Cardiac muscle cell (in vitro differentiated cells and primary cell): ENCODE measurements around the gene DIPK1A. TPM values are rescaled to one million over a fixed set of nuclear protein-coding genes. Genes with fewer than 3 reads are reported as not detected.

ENCODE experiments used
- DNase-seq, 2 donors: peaks; one replicate each; pipeline versions ENCODE4 v3.0.0 to v3.0.0-alpha.2; 2010 to 2017; ENCODE audit warnings: low read depth in 1 of 2, low spot score in 1 of 2
- H3K27ac ChIP-seq: fragments of 200-600 bp; sonication (generic); 2 replicates; pipeline ENCODE4 v1.5.1; 2016
- H3K27me3 ChIP-seq: fragments of 200-600 bp; sonication (generic); 2 replicates; pipeline ENCODE4 v1.6.0; 2016; ENCODE audit warnings: control low read depth
- H3K36me3 ChIP-seq: fragments of 200-600 bp; sonication (generic); 2 replicates; pipeline ENCODE4 v1.5.1; 2016; ENCODE audit warnings: control low read depth
- H3K4me1 ChIP-seq: fragments of 200-600 bp; sonication (generic); 2 replicates; pipeline ENCODE4 v1.8.1; 2017; ENCODE audit warnings: low read depth, mild to moderate bottlenecking, mixed run types
- H3K4me3 ChIP-seq: fragments of 200-600 bp; sonication (generic); 2 replicates; pipeline ENCODE4 v1.5.1; 2016; ENCODE audit warnings: mild to moderate bottlenecking
- H3K9me3 ChIP-seq: fragments of 200-600 bp; sonication (generic); 2 replicates; pipeline ENCODE4 v1.5.1; 2017; ENCODE audit warnings: low read depth, mild to moderate bottlenecking, control low read depth
- polyA plus RNA-seq: library from polyadenylated mRNA; unstranded; fragments of >200 nt; fragmentation: Nextera tagmentation; extraction: Ambion mirVana; gene quantifications from 2 replicates; pipeline ENCODE4 v1.2.1, GENCODE V29; 2016
- total RNA-seq: library from RNA; depleted of rRNA; stranded (reverse); fragments of >200 nt; gene quantifications from 2 replicates; pipeline ENCODE4 v1.2.3, GENCODE V29; 2016
- TF ChIP-seq, protein P1 (sequence below): IDR thresholded peaks from 2 replicates; pipeline ENCODE4 v1.5.1; 2012; ENCODE audit warnings: low read depth, mild to moderate bottlenecking, low read length

DIPK1A gene
- total and polyA plus RNA-seq, 2 experiments from 2014 or later = 7.7 to 16.6 TPM

- no peak for DNase-seq
- H3K9me3 ChIP-seq = no peaks in the 10 kb centered on the region
- no peak overlapping the region for H3K4me3 ChIP-seq
- H3K36me3 ChIP-seq = peaks cover 62% of the 10 kb centered on the region
- H3K4me1 ChIP-seq = no peaks in the 10 kb centered on the region
- TF ChIP-seq, protein P1, sequence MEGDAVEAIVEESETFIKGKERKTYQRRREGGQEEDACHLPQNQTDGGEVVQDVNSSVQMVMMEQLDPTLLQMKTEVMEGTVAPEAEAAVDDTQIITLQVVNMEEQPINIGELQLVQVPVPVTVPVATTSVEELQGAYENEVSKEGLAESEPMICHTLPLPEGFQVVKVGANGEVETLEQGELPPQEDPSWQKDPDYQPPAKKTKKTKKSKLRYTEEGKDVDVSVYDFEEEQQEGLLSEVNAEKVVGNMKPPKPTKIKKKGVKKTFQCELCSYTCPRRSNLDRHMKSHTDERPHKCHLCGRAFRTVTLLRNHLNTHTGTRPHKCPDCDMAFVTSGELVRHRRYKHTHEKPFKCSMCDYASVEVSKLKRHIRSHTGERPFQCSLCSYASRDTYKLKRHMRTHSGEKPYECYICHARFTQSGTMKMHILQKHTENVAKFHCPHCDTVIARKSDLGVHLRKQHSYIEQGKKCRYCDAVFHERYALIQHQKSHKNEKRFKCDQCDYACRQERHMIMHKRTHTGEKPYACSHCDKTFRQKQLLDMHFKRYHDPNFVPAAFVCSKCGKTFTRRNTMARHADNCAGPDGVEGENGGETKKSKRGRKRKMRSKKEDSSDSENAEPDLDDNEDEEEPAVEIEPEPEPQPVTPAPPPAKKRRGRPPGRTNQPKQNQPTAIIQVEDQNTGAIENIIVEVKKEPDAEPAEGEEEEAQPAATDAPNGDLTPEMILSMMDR = no peak
- no peaks in the 10 kb centered on the region for H3K27me3 ChIP-seq
- peak overlapping the region; percentile 27 for H3K27ac ChIP-seq
Observed at GRCh38 chr1:92843046-92843423, 118.2 kb downstream of the DIPK1A start.

GRCh38 chr1:92842082-92843045 lies 118.9 kb downstream of the DIPK1A start:
- DNase-seq = no peak
- peak overlapping the region; percentile 27 for H3K27ac ChIP-seq
- H3K4me3 ChIP-seq = no peak overlapping the region
- no peaks in the 10 kb centered on the region for H3K4me1 ChIP-seq
- H3K36me3 ChIP-seq = peaks cover 69% of the 10 kb centered on the region
- no peaks in the 10 kb centered on the region for H3K27me3 ChIP-seq
- no peaks in the 10 kb centered on the region for H3K9me3 ChIP-seq
- TF ChIP-seq, protein P1 = no peak

DNA sequence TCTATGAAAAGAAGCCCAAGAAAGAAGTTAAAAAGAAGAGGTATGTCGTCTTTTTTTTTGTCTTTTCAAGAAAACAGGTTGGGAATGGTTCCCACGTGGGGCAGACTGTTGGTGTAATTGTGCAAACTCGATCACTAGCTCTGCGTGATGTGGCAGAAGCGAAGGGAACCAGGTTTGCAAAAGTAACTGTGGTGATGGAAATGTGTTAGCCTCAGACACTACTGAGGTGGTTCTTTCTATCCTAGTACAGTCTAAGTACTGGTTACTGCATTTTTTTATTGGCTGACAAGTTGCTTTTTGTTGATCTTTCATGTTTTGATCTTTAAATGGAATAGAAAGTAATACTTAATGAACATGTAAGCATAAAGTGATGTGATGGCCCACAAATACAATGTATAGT lies 120.7 kb downstream of the DIPK1A start:
- peaks cover 86% of the 10 kb centered on the region for H3K36me3 ChIP-seq
- TF ChIP-seq, protein P1 = no peak
- H3K27ac ChIP-seq = no peak overlapping the region
- no peak for DNase-seq
- H3K9me3 ChIP-seq = no peaks in the 10 kb centered on the region
- no peaks in the 10 kb centered on the region for H3K27me3 ChIP-seq
- H3K4me1 ChIP-seq = no peaks in the 10 kb centered on the region
- no peak overlapping the region for H3K4me3 ChIP-seq

DNA sequence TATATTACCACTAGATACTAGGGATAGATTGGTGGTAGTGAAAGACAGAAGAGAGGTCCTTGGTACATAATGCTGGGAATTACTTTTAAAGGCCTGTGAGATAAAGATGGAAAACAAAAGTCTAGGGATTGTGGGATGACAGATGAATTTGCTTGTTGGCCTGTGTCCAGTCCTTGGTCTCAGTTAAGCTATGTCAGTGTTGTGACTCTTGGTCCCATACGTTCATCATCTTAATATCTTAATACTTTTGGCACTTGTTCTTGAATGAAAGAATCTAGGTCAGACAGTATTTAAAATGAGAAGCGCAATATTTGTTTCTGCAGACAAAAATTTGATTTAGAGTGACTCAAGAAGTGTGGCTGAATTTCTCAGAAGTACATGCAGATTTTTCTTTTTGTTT lies 121.8 kb downstream of the DIPK1A start:
- Histone ChIP-seq H3K4me3 (no peak overlapping the region), H3K4me1 (no peaks in the 10 kb centered on the region), H3K36me3 (peaks cover 94% of the 10 kb centered on the region), H3K27ac (no peak overlapping the region), H3K9me3 (no peaks in the 10 kb centered on the region), H3K27me3 (no peaks in the 10 kb centered on the region)
- no peak for DNase-seq
- TF ChIP-seq, protein P1 = no peak

DNA sequence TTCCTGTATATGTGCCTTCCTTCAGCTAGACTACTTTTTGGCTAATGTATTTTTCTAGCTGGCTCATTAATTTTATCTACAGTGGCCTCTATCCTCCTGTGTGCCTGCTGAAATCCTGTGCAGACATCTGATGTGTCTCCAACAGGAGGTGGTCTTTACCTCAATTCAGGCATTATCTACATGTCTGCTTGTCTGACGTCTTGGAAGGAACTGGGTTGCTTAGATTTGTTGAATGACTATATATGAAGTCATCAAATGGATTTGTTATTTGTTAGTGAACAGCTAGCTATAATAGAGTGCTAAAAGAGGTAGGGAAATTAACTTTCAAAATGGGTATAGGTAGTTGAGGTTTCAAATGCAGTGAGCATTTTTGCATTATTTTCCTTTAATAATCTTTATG lies 122.7 kb downstream of the DIPK1A start:
- H3K9me3 ChIP-seq = no peaks in the 10 kb centered on the region
- no peak for DNase-seq
- H3K36me3 ChIP-seq = peaks cover 94% of the 10 kb centered on the region
- H3K27me3 ChIP-seq = no peaks in the 10 kb centered on the region
- peak overlapping the region; percentile 58 for H3K27ac ChIP-seq
- TF ChIP-seq, protein P1 = no peak
- H3K4me3 ChIP-seq = no peak overlapping the region
- peaks cover 8% of the 10 kb centered on the region for H3K4me1 ChIP-seq
